ENCODE measurements around the gene ANKRD33B.

DNA sequence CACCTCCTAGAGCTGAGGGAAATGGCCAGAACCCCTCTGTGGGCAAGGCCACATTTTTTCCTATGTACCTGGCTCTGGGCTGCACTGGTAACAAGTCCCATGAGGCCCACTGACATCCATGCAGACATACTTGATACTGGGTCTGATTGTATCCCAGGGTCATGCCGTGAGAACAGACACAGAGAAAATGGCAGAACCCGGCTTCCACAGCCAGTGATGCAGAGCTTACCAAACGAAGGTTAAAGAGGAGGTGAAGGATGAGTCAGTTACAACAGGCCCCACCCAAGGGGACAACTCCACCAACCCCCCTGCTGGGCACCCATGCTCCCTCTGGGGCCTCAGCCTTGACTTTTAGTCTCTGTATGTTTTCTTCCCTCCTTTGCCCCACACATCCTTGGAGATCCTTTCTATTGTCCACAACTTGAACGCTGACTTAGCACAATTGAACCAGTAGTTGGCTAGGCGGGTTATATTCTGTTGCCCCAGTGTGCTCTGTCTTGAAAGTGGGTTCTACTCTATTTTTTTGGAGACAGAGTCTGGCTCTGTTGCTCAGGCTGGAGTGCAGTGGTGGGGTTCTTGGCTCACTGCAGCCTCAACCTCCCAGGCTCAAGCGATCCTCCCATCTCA is 103.7 kb downstream of the ANKRD33B start:
- TF ChIP-seq, protein P1, sequence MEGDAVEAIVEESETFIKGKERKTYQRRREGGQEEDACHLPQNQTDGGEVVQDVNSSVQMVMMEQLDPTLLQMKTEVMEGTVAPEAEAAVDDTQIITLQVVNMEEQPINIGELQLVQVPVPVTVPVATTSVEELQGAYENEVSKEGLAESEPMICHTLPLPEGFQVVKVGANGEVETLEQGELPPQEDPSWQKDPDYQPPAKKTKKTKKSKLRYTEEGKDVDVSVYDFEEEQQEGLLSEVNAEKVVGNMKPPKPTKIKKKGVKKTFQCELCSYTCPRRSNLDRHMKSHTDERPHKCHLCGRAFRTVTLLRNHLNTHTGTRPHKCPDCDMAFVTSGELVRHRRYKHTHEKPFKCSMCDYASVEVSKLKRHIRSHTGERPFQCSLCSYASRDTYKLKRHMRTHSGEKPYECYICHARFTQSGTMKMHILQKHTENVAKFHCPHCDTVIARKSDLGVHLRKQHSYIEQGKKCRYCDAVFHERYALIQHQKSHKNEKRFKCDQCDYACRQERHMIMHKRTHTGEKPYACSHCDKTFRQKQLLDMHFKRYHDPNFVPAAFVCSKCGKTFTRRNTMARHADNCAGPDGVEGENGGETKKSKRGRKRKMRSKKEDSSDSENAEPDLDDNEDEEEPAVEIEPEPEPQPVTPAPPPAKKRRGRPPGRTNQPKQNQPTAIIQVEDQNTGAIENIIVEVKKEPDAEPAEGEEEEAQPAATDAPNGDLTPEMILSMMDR (conservative IDR thresholded peaks at IDR 0.05 in 1 of 2, IDR thresholded peaks at IDR 0.05 in 1 of 2; ENCODE audit: low read depth in 1 of 2, low read length in 2 of 2): no peak
- TF ChIP-seq EZH2 (IDR thresholded peaks at IDR 0.05; ENCODE audit: low read length, missing control alignments): no peak

Measured in fibroblast of lung (primary cell).